DND-41 (cell line): ENCODE results near the gene GRID2.

Experiments
- ATAC-seq: fragments of 200-7000 bp; cut with Tn5 transposase; 3 replicates; pipeline ENCODE4 v1.9.1; 2021; ENCODE audit warnings: low read depth; ENCODE audit not compliant: insufficient read depth
- DNase-seq: peaks from one replicate; pipeline ENCODE4 v3.0.0-alpha.2; 2020
- H2AFZ ChIP-seq: 2 replicates; pipeline ENCODE4 v1.6.0; 2012; ENCODE audit warnings: low read depth, low read length
- H3K27ac ChIP-seq: 2 replicates; pipeline ENCODE4 v1.5.1; 2012; ENCODE audit warnings: low read length, inconsistent platforms
- H3K27me3 ChIP-seq: fragments of 200-600 bp; sonication (generic); 2 replicates; pipeline ENCODE4 v1.6.0; 2012; ENCODE audit warnings: low read length, mild to moderate bottlenecking, inconsistent platforms; ENCODE audit not compliant: insufficient read depth, poor library complexity
- H3K36me3 ChIP-seq: 2 replicates; pipeline ENCODE4 v1.5.1; 2012; ENCODE audit warnings: low read length, inconsistent platforms; ENCODE audit not compliant: insufficient read depth
- H3K4me1 ChIP-seq: 2 replicates; pipeline ENCODE4 v1.5.1; 2012; ENCODE audit warnings: mild to moderate bottlenecking, low read length; ENCODE audit not compliant: insufficient read depth
- H3K4me2 ChIP-seq: 2 replicates; pipeline ENCODE4 v1.6.0; 2012; ENCODE audit warnings: mild to moderate bottlenecking, moderate library complexity, low read length, inconsistent platforms; ENCODE audit not compliant: insufficient read depth
- H3K4me3 ChIP-seq, 2 experiments: fragments of 200-600 bp in 1 of 2; shearing (Covaris generic) in 1 of 2; 2 replicates each; pipeline ENCODE4 v1.5.1; 2012 to 2016; ENCODE audit warnings: inconsistent platforms in 2 of 2, low read length in 2 of 2, mild to moderate bottlenecking in 2 of 2, low read depth in 1 of 2, moderate library complexity in 1 of 2
- H3K79me2 ChIP-seq: 2 replicates; pipeline ENCODE4 v1.6.0; 2012; ENCODE audit warnings: low read length, inconsistent platforms; ENCODE audit not compliant: insufficient read depth
- H3K9ac ChIP-seq: 2 replicates; pipeline ENCODE4 v1.6.0; 2012; ENCODE audit warnings: low read depth, mild to moderate bottlenecking, inconsistent platforms, low read length, moderate library complexity
- H3K9me3 ChIP-seq: 2 replicates; pipeline ENCODE4 v1.5.1; 2012; ENCODE audit warnings: low read length, moderate library complexity, mild to moderate bottlenecking, inconsistent platforms; ENCODE audit not compliant: insufficient read depth, severe bottlenecking
- H4K20me1 ChIP-seq: 2 replicates; pipeline ENCODE4 v1.6.0; 2012; ENCODE audit warnings: low read length; ENCODE audit not compliant: insufficient read depth
- CTCF ChIP-seq: IDR thresholded peaks from 2 replicates; pipeline ENCODE4 v1.5.1; 2012; ENCODE audit warnings: borderline replicate concordance, low read length, moderate library complexity, mild to moderate bottlenecking; ENCODE audit not compliant: poor library complexity, severe bottlenecking; ENCODE audit errors: extremely low read depth
- EZH2 ChIP-seq: IDR thresholded peaks from 3 replicates; pipeline ENCODE4 v1.6.1; 2012; ENCODE audit warnings: borderline replicate concordance, low read depth, mild to moderate bottlenecking, moderate library complexity, low read length, inconsistent platforms; ENCODE audit not compliant: severe bottlenecking

The GRID2 gene

DNA sequence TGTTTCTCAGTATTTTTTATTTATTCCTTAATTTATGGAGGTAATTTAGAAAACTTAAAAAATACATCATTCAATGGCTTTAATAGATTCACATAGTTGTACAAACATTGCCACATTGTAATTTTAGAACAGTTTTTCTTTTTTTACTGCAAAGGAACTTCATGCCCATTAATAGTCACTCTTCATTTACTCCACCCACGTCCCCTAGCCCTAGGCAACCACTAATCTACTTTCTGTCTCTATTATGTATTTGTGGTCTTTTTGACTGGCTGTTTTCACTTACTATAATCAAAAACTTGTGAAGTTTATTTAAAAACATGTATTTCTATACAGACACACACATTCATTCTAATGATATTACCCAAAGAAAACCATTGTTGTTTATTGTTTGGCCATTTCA, 664.8 kb downstream of the GRID2 start:
- Histone ChIP-seq H2AFZ (no peak overlapping the region), H3K79me2 (no peaks in the 10 kb centered on the region), H3K4me1 (no peaks in the 10 kb centered on the region), H3K36me3 (no peaks in the 10 kb centered on the region), H3K9me3 (no peaks in the 10 kb centered on the region), H4K20me1 (no peaks in the 10 kb centered on the region), H3K27me3 (no peaks in the 10 kb centered on the region), H3K4me3 (no peak overlapping the region), H3K9ac (no peak overlapping the region), H3K4me2 (no peak overlapping the region), H3K27ac (no peak overlapping the region)
- DNase-seq (no peak), ATAC-seq (no peak)
- TF ChIP-seq CTCF (no peak), EZH2 (no peak)

GRCh38 chr4:92968996-92969395, 665.2 kb downstream of the GRID2 start:
- no peaks in the 10 kb centered on the region for H3K36me3 ChIP-seq
- H3K4me3 ChIP-seq: no peak overlapping the region
- H3K79me2 ChIP-seq: no peaks in the 10 kb centered on the region
- no peaks in the 10 kb centered on the region for H3K27me3 ChIP-seq
- DNase-seq: no peak
- no peak overlapping the region for H3K9ac ChIP-seq
- no peak for TF ChIP-seq CTCF
- no peak for TF ChIP-seq EZH2
- no peak overlapping the region for H3K27ac ChIP-seq
- no peaks in the 10 kb centered on the region for H3K9me3 ChIP-seq
- H3K4me2 ChIP-seq: no peak overlapping the region
- no peak overlapping the region for H2AFZ ChIP-seq
- H4K20me1 ChIP-seq: no peaks in the 10 kb centered on the region
- no peak for ATAC-seq
- H3K4me1 ChIP-seq: no peaks in the 10 kb centered on the region

DNA sequence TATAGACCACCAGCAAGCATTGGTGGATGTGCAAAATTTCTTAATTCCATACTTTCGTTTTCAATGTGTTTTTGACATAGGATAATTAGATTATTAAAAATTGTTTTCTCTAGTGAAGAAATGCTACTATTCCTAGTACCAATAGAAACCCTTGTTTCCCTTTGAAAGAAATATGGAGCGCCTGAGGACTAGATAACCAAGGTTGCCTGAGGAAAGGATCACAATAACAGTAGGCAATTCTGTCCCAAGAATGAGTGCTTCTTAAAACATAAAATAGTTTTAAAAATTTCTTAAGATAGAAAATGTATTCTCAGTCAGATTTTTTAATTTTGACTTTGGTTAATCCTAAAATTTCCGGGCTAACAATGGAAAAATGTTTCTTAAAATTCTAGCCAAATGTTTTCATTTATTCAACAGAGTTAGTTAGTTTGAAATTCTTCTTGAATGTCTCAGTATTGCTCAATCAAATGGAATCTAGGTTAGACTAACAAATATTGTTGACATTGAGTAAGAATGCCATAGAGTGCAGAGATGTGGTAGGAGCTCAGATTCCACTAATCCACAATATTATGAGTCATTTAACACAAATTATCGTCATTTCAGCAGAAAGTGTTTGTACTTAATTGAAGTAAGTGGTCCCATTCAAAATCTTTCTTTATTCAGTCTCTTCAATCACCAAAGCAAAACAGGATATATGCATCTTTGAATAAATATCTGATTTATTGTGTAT, 666.0 kb downstream of the GRID2 start:
- TF ChIP-seq EZH2 (no peak), CTCF (no peak)
- no peak overlapping the region for H2AFZ ChIP-seq
- ATAC-seq (no peak), DNase-seq (no peak)
- no peaks in the 10 kb centered on the region for H3K9me3 ChIP-seq
- no peak overlapping the region for H3K4me3 ChIP-seq
- H3K4me2 ChIP-seq: no peak overlapping the region
- no peak overlapping the region for H3K9ac ChIP-seq
- H3K79me2 ChIP-seq: no peaks in the 10 kb centered on the region
- H3K4me1 ChIP-seq: no peaks in the 10 kb centered on the region
- no peaks in the 10 kb centered on the region for H4K20me1 ChIP-seq
- no peaks in the 10 kb centered on the region for H3K27me3 ChIP-seq
- no peaks in the 10 kb centered on the region for H3K36me3 ChIP-seq
- no peak overlapping the region for H3K27ac ChIP-seq

DNA sequence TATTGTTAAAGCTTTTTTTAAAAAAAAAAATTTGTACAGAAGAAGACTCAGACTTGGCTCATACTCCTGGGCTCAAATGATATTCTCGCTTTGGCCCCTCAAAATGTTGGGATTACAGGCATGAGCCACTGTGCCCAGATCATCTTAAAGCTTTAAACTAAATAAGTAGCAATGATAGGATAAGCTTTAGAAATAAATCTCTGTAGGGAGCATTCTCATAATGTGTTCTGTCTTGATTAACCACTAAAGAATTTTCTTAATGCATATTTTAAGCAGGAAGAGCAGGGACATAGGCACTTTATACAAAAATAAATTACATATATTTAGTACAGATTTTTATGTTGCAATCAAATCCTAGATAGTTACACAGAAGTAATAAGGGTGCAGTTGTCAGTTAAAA, 667.2 kb downstream of the GRID2 start:
- no peak overlapping the region for H3K27ac ChIP-seq
- H4K20me1 ChIP-seq: no peaks in the 10 kb centered on the region
- no peaks in the 10 kb centered on the region for H3K36me3 ChIP-seq
- no peaks in the 10 kb centered on the region for H3K4me1 ChIP-seq
- H3K4me2 ChIP-seq: no peak overlapping the region
- no peak overlapping the region for H3K4me3 ChIP-seq
- DNase-seq (no peak), ATAC-seq (no peak)
- TF ChIP-seq CTCF: no peak
- no peak for TF ChIP-seq EZH2
- H2AFZ ChIP-seq: no peak overlapping the region
- H3K27me3 ChIP-seq: no peaks in the 10 kb centered on the region
- H3K9ac ChIP-seq: no peak overlapping the region
- no peaks in the 10 kb centered on the region for H3K79me2 ChIP-seq
- H3K9me3 ChIP-seq: no peaks in the 10 kb centered on the region
